Measurements from ENCODE around the gene MRPL36.
"Not testable (repeated sequence)": the region's sequence is repeated elsewhere in the genome, so short reads cannot be mapped to it uniquely, and the experiment has no call there.

Gene MRPL36

DNA sequence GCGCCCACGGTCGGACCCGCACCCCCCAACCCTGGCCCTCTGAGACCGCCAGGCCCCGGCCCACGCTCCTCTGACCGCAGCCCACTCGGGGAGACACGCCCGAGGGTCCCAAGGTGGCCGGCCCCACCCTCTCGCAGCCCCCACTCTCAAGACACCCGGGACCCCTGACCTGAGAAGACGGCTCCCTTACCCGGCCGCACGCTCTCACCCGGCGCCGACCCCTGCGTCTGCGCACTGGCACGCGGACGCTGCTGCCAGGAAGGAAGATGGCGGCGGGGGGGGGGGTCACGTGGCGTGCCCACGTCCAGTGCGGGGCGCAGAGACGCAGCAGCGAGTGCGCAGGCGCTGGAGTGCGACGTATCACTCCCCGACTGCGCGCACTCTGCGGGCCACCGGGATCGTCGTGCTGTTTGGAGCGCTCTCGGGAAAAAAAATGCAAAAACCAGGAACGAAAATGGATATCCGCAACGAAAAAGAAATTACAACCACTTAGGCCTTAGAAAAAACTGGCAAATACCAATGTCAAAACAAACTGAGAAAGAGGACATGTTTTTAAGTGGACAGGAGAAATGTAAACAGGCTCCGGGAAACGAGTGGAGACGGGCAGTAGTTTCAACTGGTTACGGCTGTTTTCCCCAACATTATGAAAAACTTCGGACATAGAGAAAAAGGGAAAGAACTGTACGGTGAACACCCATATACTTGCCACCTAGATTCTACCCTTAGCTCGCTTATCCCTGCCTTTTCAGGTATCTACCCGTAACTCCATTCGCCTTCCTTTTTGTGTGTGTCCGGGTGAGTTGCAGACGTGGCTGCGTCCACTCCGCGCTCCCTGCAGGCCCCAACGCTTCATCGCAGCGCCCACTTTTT, at the start of gene MRPL36:
Gene MRPL36, minus strand, starts transcription at position 236 of the 870 bp plus-strand sequence. CDS start 902 bp downstream, outside the sequence.
- peak; percentile 91 for ATAC-seq
- peaks cover 50% of the 10 kb centered on the region for H3K36me3 Mint-ChIP-seq
- peak within 1 kb of the TSS; percentile 99 for H3K4me3 Mint-ChIP-seq
- no peaks in the 10 kb centered on the region for H3K27me3 Mint-ChIP-seq
- H3K27ac Mint-ChIP-seq: peak within 1 kb of the TSS; percentile 88
- peaks cover 67% of the 10 kb centered on the region for H3K4me1 Mint-ChIP-seq
- no peaks in the 10 kb centered on the region for H3K9me3 Mint-ChIP-seq

DNA sequence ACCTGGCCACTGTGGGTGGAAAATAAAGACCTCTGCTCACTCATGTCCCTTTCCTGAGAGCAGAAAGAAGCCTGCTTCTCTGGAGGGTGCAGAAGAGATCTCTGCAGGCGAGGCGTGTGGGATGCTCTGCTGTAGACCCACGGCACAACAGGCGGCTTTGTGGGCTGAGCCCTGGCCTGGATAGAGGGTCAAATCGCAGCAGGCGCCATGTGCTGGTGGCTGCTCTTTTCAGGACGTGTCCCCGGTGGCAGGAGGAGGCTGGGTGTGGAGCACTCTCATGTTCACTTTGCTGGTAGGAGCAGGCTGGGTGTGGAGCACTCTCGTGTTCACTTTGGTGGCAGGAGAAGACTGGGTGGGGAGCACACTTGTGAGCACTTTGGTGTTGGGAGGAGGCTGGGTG, 48.0 kb upstream of the MRPL36 start:
- Mint-ChIP-seq H3K27ac (no peak overlapping the region), H3K36me3 (no peaks in the 10 kb centered on the region), H3K4me1 (no peaks in the 10 kb centered on the region), H3K27me3 (peaks cover 26% of the 10 kb centered on the region), H3K9me3 (no peaks in the 10 kb centered on the region), H3K4me3 (no peak overlapping the region)
- ATAC-seq: no peak

DNA sequence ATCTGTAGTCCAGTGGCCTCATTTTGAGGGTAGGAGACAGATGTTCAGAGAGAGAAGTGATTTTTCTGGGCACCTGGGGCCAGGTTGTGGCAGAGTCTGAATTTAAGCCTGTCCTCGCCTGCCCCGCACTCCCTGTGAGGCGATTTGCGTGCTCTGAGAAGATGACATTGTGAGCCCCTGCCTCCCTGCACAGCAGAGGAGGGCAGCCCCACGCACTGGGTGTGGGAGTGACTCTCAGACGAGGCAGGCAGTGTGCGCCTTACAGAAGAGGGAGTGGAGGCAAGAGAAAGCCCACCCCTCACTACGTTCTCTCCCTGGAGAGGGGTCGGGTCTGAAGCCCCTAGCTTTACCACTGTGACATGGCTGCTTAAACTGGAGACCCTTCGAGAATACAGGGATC, 47.4 kb upstream of the MRPL36 start:
- Mint-ChIP-seq H3K27me3 (peaks cover 24% of the 10 kb centered on the region), H3K9me3 (no peaks in the 10 kb centered on the region), H3K4me1 (no peaks in the 10 kb centered on the region), H3K36me3 (no peaks in the 10 kb centered on the region), H3K4me3 (no peak overlapping the region), H3K27ac (no peak overlapping the region)
- no peak for ATAC-seq

DNA sequence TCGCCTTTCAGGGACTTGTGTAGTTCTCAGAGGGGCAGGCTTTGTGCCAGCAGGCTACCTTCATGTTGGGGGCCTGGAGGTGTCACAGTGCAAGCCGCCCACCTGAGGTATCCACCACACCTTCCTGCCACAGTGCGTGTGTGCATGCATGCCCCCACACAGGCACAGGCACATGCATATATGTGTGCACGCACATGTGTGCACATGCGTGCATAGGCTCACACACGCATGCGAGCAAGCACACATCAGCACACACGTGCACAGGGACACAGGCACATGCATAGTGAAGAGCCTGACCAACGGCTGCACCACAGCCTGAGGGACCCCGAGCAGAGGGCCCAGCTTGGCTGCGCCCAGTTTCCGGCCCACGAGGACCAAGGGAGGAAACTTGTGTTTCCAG, 46.9 kb upstream of the MRPL36 start:
- H3K4me1 Mint-ChIP-seq: no peaks in the 10 kb centered on the region
- no peak for ATAC-seq
- peaks cover 19% of the 10 kb centered on the region for H3K27me3 Mint-ChIP-seq
- no peaks in the 10 kb centered on the region for H3K9me3 Mint-ChIP-seq
- H3K36me3 Mint-ChIP-seq: no peaks in the 10 kb centered on the region
- no peak overlapping the region for H3K4me3 Mint-ChIP-seq
- no peak overlapping the region for H3K27ac Mint-ChIP-seq

DNA sequence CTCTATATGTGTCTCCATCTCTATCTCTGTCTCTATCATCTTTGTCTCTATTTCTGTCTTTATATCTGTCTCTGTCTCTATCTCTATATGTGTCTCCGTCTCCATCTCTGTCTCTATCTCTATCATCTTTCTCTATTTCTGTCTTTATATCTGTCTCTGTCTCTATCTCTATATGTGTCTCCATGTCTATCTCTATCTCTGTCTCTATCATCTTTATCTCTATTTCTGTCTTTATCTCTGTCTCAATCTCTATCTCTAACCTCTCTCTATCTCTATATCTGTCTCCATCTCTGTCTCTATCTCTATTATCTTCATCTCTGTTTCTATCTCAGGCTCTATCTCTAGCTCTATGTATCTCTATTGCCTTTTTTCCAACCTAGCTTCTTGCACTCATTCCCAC, 46.1 kb upstream of the MRPL36 start:
- Mint-ChIP-seq H3K36me3 (no peaks in the 10 kb centered on the region), H3K4me1 (no peaks in the 10 kb centered on the region), H3K9me3 (no peaks in the 10 kb centered on the region), H3K27me3 (peaks cover 16% of the 10 kb centered on the region), H3K27ac (no peak overlapping the region), H3K4me3 (no peak overlapping the region)
- ATAC-seq: no peak

DNA sequence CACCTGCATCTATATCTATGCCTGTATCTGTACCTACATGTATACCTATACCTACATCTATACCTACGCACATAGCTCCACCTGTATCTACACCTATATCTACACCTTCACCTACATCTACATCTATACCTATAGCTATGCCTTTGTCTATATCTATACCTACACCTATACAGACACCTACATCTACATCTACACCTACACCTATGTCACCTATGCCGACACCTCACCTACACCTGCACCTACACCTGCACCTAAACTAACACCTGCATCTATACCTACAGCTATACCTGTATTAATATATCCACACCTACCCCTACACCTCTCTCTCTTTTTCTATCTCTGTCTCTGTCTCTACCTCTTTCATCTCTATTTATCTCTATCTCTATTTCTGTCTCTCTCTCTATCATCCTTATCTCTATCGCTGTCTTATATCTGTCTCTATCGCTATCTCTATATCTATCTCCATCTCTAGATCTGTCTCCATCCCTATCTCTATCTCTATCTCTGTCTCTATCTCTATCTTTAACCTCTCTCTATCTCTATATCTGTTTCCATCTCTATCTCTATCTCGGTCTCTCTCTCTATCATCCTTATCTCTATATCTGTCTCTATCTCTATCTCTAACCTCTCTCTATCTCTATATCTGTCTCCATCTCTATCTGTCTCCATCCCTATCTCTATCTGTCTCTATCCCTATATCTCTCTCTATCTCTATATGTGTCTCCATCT, 45.2 kb upstream of the MRPL36 start:
- H3K4me1 Mint-ChIP-seq: no peaks in the 10 kb centered on the region
- peaks cover 23% of the 10 kb centered on the region for H3K27me3 Mint-ChIP-seq
- no peak overlapping the region for H3K27ac Mint-ChIP-seq
- H3K36me3 Mint-ChIP-seq: no peaks in the 10 kb centered on the region
- H3K4me3 Mint-ChIP-seq: no peak overlapping the region
- ATAC-seq: no peak
- no peaks in the 10 kb centered on the region for H3K9me3 Mint-ChIP-seq

DNA sequence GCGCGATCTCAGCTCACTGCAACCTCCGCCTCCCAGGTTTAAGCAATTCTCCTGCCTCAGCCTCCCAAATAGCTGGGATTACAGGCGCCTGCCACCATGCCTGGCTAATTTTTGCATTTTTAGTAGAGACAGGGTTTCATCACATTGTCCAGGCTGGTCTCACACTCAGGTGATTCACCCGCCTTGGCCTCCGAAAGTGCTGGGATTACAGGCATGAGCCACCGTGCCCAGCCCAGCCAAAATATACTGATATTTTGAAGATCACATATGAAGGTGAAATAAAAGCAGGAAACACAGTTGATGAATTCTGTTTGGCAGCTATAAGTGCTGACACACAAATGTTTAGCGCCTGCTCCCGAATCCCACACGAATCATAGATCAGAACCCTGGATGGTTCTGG, 44.1 kb upstream of the MRPL36 start:
- H3K36me3 Mint-ChIP-seq, H3K4me1 Mint-ChIP-seq, H3K27ac Mint-ChIP-seq, H3K9me3 Mint-ChIP-seq, ATAC-seq, H3K4me3 Mint-ChIP-seq: not testable (repeated sequence)
- peaks cover 34% of the 10 kb centered on the region for H3K27me3 Mint-ChIP-seq

DNA sequence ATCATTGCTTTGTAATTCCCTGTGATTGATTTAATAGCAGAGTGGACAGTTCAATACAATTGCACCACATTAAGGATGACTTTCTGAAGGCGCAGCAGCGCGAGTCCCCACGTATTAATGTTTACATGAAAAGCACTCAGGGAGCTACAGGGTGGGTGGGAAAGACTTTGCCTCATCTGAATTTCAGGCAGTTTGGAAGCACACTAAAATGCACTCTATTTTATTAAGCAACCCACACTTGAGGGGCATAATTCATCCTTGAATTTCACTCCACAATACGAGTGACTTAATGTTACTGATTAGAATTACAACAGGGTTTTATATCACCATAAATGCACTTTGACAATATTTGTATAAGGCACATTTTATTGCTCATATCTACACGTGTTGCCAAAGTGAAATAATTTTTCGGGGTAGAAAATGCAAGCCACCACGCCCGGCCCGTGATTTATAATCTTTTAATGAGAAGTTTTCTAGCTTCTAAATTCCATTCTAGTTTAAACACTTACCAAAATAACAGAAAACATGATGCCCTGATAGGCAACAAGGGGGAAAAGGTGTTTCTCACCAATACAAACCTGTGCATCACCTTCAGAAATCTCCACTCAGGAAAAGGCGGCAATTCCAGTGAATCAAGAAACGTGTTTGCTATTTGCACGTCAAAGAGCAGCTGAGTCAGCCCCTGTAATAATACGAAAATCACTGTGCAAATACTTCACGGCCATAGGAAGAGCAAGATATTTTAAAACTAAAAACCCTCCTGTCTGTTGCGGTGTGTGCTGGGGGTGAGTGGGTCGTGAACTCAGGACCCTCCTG, 42.6 kb upstream of the MRPL36 start:
- Mint-ChIP-seq H3K27me3 (peaks cover 36% of the 10 kb centered on the region), H3K4me1 (no peaks in the 10 kb centered on the region), H3K4me3 (no peak overlapping the region), H3K9me3 (no peaks in the 10 kb centered on the region), H3K27ac (no peak overlapping the region), H3K36me3 (no peaks in the 10 kb centered on the region)
- no peak for ATAC-seq

DNA sequence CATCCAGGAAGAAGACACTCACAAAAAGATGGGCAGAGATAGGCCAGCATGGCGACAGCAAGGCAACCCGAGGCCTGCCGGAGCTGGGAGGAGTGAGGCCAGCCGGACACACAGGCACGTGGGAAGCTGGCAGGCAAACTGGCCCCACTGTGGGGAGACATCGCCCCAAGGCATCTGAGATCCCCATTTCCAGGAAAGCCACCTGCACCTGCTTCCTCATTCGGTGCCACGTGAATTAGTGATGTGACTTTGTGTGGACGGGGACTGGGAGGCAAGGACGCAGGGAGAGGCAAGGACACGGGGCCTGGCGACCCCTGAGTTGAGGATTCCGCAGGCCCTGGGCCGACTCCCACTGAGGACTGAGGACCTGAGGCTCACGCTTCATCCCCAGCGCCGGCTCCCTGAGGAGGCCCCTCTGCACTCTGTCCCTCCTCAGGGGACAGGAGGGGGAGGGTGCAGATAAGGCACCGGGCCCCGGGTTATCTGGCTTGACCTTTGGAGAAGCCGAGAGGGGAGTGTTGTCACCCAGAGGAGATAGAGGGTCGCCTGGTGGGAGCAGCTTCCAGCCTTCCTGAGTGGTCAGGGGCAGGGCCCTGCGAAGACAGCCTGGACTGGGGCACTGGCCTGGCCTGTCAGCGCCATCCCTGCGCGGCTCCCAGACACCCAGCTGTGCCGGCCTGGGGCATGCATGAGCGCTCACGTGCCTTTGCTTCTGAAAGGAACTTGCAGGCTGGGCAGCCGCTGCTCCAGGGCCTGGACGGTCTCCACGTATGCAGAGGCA, 41.3 kb upstream of the MRPL36 start:
- H3K4me1 Mint-ChIP-seq: no peaks in the 10 kb centered on the region
- no peak overlapping the region for H3K27ac Mint-ChIP-seq
- ATAC-seq: no peak
- H3K27me3 Mint-ChIP-seq: peaks cover 36% of the 10 kb centered on the region
- H3K36me3 Mint-ChIP-seq: no peaks in the 10 kb centered on the region
- no peak overlapping the region for H3K4me3 Mint-ChIP-seq
- H3K9me3 Mint-ChIP-seq: no peaks in the 10 kb centered on the region

DNA sequence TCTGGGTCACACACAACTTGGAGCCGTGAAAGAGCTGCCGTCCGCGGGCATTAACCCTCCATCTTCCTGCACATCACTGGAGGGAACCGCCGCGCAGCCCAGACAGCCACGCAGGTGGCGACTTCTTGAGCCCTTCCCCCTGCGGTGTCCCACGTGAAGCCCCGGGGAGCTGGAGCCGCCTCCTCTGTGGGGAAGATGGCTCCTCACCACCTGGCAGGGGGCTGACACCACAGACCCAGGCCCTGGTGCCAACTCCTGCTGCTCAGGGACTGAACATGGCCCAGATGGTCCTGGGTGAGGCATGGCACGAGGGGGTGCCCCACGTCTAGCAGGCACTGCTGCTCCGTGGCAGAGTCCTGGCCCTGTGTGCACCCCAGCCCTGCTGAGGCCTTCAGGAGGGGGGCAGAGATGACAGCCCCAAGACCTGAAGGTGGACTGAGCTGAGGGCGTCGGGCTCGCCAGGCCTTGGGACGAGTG, 40.5 kb upstream of the MRPL36 start:
- Mint-ChIP-seq H3K36me3 (no peaks in the 10 kb centered on the region), H3K27me3 (peaks cover 37% of the 10 kb centered on the region), H3K27ac (no peak overlapping the region), H3K4me3 (no peak overlapping the region), H3K4me1 (no peaks in the 10 kb centered on the region), H3K9me3 (no peaks in the 10 kb centered on the region)
- peak; percentile 24 for ATAC-seq

DNA sequence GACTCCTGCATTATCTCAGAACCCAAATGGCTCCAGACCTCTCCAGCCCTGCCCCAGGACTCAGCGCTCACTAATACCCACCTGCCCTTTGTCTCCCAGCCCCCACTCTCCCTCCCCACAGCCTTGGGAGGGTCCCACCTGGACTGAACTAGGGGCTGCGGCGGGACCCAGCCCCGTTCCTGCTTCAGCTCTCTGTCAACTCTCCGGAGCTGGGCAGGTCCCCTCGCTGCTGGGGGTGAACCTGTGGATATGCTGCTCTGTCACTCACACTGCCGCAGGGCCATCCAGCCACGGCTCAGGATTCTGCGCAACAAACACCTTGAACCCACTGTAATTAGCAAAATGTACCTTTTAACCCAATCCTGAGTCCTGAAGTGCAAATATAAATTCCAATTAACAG, 38.4 kb upstream of the MRPL36 start:
- ATAC-seq: no peak
- H3K4me1 Mint-ChIP-seq: no peaks in the 10 kb centered on the region
- no peaks in the 10 kb centered on the region for H3K36me3 Mint-ChIP-seq
- no peak overlapping the region for H3K4me3 Mint-ChIP-seq
- no peaks in the 10 kb centered on the region for H3K9me3 Mint-ChIP-seq
- peaks cover 50% of the 10 kb centered on the region for H3K27me3 Mint-ChIP-seq
- no peak overlapping the region for H3K27ac Mint-ChIP-seq

DNA sequence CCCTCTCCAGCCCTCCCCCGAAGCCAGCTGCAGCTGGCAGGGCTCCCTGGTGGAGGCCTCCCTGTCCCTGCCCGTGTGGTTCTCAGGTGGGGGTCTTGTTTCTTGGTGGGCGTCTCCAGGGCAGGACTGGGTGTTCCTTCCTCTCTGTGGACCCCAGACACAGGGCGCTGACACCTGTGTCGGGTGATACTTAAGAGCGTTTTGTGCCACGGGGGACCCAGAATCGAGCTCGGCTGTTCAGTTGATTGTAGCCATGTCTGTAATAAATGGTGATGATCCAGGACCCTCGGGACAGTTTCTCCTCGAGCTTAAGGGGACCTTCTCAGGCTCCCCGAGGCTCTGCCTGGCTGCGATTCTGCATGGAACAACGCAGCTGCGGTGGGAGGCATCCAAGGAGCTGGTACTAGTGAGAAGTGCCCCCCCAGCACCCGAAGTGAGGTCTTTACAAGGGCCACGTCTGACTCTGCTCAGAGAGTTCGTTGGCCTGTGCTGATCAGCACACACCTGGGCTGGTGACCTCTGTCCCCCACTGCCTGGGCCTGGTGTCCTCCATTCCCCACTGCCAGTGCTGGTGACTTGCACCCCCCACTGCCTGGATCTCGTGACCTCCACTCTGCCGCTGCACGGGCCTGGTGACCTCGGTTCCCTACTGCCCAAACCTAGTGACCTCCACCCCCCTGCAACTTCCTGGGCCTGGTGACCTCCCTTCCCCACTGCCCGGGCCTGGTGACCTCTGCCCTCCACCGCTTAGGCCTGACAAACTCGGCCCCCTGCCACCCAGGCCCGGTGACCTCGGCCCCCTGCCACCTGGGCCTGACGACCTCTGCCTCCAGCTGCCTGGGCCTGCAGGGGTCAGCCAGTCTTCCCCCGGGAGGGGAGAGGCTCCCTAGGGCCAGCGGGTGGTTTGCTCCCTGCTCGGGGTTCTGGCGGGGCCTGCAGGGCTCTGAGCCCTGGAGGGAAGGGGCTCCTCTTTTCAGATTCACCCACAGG, 37.5 kb upstream of the MRPL36 start:
- no peak overlapping the region for H3K27ac Mint-ChIP-seq
- peak; percentile 29 for ATAC-seq
- no peaks in the 10 kb centered on the region for H3K9me3 Mint-ChIP-seq
- no peaks in the 10 kb centered on the region for H3K4me1 Mint-ChIP-seq
- no peaks in the 10 kb centered on the region for H3K36me3 Mint-ChIP-seq
- H3K4me3 Mint-ChIP-seq: no peak overlapping the region
- H3K27me3 Mint-ChIP-seq: peaks cover 50% of the 10 kb centered on the region

DNA sequence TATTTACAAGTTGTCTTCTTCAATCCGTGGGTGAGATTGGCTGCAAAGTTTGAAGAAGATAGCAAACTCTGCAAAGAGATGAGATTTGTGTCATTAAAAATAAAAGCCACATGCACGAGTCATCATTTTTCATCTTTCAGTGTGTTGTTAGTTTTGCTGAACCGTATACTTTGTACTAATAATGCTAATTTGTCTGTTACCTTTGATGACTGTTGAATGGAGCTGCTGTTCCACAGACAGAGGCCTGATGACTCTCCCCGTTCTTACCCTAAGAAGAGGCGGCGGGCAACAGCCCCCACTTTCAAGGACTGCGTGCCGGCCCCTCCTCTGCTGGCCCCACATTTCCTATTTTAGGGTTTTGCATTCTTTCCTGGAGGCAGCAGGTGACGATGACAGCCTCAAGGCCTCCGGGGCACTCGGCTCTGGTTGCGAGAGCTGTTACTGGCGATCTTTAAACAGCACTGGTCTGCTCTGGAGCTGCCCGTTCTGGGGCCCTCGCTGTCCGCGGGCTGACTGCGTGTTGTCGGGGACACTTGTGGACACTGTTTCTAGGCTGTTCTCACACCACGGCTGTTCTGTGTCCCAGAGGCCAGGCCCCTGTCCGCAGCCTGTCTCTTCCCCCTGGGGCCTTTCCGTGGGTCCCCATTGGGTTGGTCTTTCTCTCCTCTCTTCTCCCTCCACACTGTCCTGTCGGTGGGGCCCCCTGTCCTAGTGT, 36.7 kb upstream of the MRPL36 start:
- Mint-ChIP-seq H3K4me1 (no peaks in the 10 kb centered on the region), H3K27me3 (peaks cover 50% of the 10 kb centered on the region), H3K4me3 (no peak overlapping the region), H3K27ac (no peak overlapping the region), H3K36me3 (no peaks in the 10 kb centered on the region), H3K9me3 (no peaks in the 10 kb centered on the region)
- no peak for ATAC-seq
